Tibial nerve (tissue), 4 donors: ENCODE measurements around the gene ROR1.

ENCODE experiments used
- CTCF ChIP-seq, 5 experiments: fragments of 200-600 bp in 3 of 5; fragments of 450-650 bp in 2 of 5; sonication (generic) in 3 of 5; IDR thresholded peaks; one replicate each; pipeline ENCODE4 v1.5.1; 2016 to 2019; ENCODE audit warnings: antibody characterized with exemption in 5 of 5, mild to moderate bottlenecking in 3 of 5, moderate library complexity in 2 of 5
- EP300 ChIP-seq, 2 donors: sonication (generic); formaldehyde crosslinking; IDR thresholded peaks; one replicate each; pipeline ENCODE4 v1.6.1; 2017; ENCODE audit warnings: antibody characterized with exemption in 2 of 2, mild to moderate bottlenecking in 1 of 2
- POLR2A ChIP-seq, 2 donors: fragments of 450-650 bp; IDR thresholded peaks; one replicate each; pipeline ENCODE4 v1.6.1; 2017; ENCODE audit warnings: antibody characterized with exemption in 2 of 2, mild to moderate bottlenecking in 2 of 2, moderate library complexity in 2 of 2

- TF ChIP-seq POLR2A (IDR thresholded peaks at IDR 0.05) (no peak), CTCF (IDR thresholded peaks at IDR 0.05) (no peak), EP300 (IDR thresholded peaks at IDR 0.05) (no peak)
These were observed 50.6 kb downstream of the ROR1 start for GRCh38 chr1:63824451-63824850.
